Measurements from ENCODE around the gene SLAMF7. TPM values are rescaled to one million over a fixed set of nuclear protein-coding genes. Genes with fewer than 3 reads are reported as not detected.

Gene SLAMF7
- total RNA-seq, 4 donors from 2014 or later, result 0.22 to 0.90 (median 0.51) TPM

DNA sequence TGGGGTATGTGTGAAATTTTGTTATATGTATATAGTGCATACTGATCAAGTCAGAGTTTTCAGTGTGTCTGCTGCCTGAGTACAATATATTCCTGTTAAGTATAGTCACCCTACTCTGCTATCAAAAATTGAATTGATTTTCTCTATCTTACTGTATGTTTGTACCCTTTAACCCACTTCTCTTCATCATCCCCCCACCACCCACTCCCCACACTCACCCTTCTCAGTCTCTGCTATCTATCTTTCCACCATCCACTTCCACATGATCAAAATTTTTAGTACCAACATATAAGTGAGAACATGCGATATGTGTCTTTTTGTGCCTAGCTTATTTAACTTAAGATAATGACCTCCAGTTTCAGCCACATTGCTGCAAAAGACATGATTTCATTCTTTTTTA, 61.1 kb downstream of the SLAMF7 start:
- Histone ChIP-seq H3K36me3 (no peaks in the 10 kb centered on the region), H3K4me1 (no peaks in the 10 kb centered on the region), H3K27ac (no peak overlapping the region), H3K27me3 (no peaks in the 10 kb centered on the region), H3K9me3 (peaks cover 0 to 9% (median 0%) of the 10 kb centered on the region in 4 donors), H3K4me3 (no peak overlapping the region)
- TF ChIP-seq, protein P1, sequence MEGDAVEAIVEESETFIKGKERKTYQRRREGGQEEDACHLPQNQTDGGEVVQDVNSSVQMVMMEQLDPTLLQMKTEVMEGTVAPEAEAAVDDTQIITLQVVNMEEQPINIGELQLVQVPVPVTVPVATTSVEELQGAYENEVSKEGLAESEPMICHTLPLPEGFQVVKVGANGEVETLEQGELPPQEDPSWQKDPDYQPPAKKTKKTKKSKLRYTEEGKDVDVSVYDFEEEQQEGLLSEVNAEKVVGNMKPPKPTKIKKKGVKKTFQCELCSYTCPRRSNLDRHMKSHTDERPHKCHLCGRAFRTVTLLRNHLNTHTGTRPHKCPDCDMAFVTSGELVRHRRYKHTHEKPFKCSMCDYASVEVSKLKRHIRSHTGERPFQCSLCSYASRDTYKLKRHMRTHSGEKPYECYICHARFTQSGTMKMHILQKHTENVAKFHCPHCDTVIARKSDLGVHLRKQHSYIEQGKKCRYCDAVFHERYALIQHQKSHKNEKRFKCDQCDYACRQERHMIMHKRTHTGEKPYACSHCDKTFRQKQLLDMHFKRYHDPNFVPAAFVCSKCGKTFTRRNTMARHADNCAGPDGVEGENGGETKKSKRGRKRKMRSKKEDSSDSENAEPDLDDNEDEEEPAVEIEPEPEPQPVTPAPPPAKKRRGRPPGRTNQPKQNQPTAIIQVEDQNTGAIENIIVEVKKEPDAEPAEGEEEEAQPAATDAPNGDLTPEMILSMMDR (IDR thresholded peaks at IDR 0.05), result no peak
- TF ChIP-seq EP300 (IDR thresholded peaks at IDR 0.05) (no peak), POLR2A (IDR thresholded peaks at IDR 0.05) (no peak)
- WGBS, 2 donors, result 93 to 98% methylated on average over 1 of the region's 1 CpG
- no peak for DNase-seq (ENCODE audit: low spot score in 2 of 2)

DNA sequence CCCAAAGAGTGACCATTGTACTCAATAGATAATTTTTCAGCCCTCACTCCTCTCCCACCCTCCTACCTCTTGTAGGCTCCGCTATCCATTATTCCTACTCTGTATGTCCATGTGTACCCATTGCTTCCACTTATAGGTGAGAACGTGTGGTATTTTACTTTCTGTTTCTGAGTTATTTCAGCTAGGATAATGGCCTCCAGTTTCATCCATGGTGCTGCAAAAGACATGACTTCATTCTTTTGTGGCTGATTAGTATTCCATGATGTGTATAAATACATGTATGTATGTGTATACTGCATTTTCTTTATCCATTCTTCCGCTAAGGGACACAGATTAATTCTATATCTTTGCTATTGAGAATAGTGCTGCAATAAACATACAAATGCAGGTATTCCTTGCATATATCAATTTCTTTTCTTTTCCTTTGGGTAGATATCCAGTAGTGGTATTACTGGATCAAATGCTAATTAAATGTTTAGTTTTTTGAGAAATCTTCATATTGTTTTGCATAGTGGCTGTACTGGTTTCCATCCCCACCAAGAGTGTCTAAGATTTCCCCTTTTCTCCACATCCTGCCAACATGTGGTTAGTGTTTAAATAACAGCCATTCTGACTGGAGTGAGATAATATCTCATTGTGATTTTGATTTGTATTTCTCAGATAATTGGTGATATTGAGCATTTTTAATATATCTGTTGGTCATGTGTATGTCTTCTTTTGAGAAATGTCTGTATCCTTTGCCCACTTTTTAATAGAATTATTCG, 61.8 kb downstream of the SLAMF7 start:
- no peaks in the 10 kb centered on the region for H3K27me3 ChIP-seq
- H3K4me1 ChIP-seq, result no peaks in the 10 kb centered on the region
- H3K9me3 ChIP-seq, result peaks cover 0 to 7% (median 0%) of the 10 kb centered on the region in 4 donors
- 54 to 62% methylated on average over 4 of the region's 4 CpGs for WGBS, 2 donors
- TF ChIP-seq, protein P1 (IDR thresholded peaks at IDR 0.05), result no peak
- no peak for TF ChIP-seq EP300 (IDR thresholded peaks at IDR 0.05)
- TF ChIP-seq POLR2A (IDR thresholded peaks at IDR 0.05), result no peak
- DNase-seq (ENCODE audit: low spot score in 2 of 2), result no peak
- H3K36me3 ChIP-seq, result no peaks in the 10 kb centered on the region
- no peak overlapping the region for H3K27ac ChIP-seq
- H3K4me3 ChIP-seq, result no peak overlapping the region

DNA sequence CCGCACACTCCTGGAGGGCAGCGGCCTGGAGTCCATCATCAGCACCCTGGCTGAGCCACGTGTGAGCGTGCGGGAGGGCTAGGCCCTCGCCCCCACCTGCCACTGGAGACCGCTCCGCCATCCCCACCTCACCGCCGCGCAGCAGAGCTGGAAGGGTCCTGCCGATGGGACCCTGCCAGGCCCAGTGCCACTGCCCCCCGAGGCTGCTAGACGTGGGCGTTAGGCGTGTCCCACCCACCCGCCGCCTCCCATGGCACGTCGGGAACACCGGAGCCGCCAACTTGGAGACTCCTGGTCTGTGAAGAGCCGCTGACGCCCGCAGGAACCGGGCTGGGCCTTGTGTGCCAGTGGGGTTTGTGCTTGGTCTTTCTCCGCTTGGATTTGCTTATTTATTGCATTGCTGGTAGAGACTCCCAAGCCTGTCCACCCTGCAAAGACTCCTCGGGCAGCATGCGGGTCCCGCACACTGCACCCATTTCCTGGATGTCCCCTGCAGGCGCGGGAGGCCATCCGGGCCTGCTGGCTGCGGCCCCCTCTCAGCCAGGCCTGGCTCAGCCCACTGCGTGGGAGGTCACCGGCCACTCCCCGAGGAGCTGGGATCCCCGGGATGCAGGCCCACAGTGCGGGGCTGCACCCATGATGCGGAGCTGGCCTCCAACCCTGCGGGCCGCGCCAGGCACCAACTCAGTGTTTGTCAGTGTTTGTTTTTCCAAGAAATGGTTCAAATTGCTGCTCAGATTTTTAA, 63.0 kb downstream of the SLAMF7 start:
- peaks cover 0 to 19% (median 4%) of the 10 kb centered on the region in 4 donors for H3K9me3 ChIP-seq
- H3K27ac ChIP-seq, result no peak overlapping the region
- no peak for DNase-seq (ENCODE audit: low spot score in 2 of 2)
- no peaks in the 10 kb centered on the region for H3K36me3 ChIP-seq
- H3K27me3 ChIP-seq, result no peaks in the 10 kb centered on the region
- TF ChIP-seq EP300 (IDR thresholded peaks at IDR 0.05) (no peak), POLR2A (IDR thresholded peaks at IDR 0.05) (no peak)
- TF ChIP-seq, protein P1 (IDR thresholded peaks at IDR 0.05), result no peak
- H3K4me1 ChIP-seq, result no peaks in the 10 kb centered on the region
- no peak overlapping the region for H3K4me3 ChIP-seq
- 93 to 95% methylated on average over 27 to 37 of the region's 43 CpGs for WGBS, 2 donors

Other genes with a start within 250 kb of the SLAMF7 start
- gene SLAMF6, start 216.0 kb upstream of the SLAMF7 start, total RNA-seq, result 1 to 10 TPM in 1 of 4 donors, under 1 TPM in 3; 0.20 to 1.5 (median 0.46) TPM
- gene CD84, start 159.8 kb upstream of the SLAMF7 start, total RNA-seq, result 10 to 100 TPM in 1 of 4 donors, 1 to 10 TPM in 3; 2.4 to 12.0 (median 6.2) TPM
- gene SLAMF1, start 92.2 kb upstream of the SLAMF7 start, total RNA-seq, result 1 to 10 TPM in 1 of 4 donors, under 1 TPM in 1, not detected in 2; 0.39 to 1.3 TPM
- 1 to 10 TPM; 1.5 to 5.9 (median 2.0) TPM for gene CD48, start 27.4 kb upstream of the SLAMF7 start, total RNA-seq
- 1 to 10 TPM in 2 of 4 donors, under 1 TPM in 1, not detected in 1; 0.22 to 3.0 (median 1.9) TPM for gene LY9, start 56.9 kb downstream of the SLAMF7 start, total RNA-seq
- gene CD244, start 123.6 kb downstream of the SLAMF7 start, total RNA-seq, result under 1 TPM in 3 of 4 donors, not detected in 1; 0.63 to 0.98 (median 0.90) TPM
- 1 to 10 TPM in 1 of 4 donors, under 1 TPM in 1, not detected in 2; 0.42 to 1.2 TPM for gene ITLN1, start 145.9 kb downstream of the SLAMF7 start, total RNA-seq
- not detected for gene ITLN2, start 215.6 kb downstream of the SLAMF7 start, total RNA-seq